Spleen (tissue), 11 donors: ENCODE results near the gene JAZF1. TPM values are rescaled to one million over a fixed set of nuclear protein-coding genes. Genes with fewer than 3 reads are reported as not detected.

Experiments used
- DNase-seq: peaks from one replicate; pipeline ENCODE4 v3.0.0-alpha.2; 2020
- H3K27ac ChIP-seq, 8 donors: fragments of 200-600 bp; sonication (generic) in 7 of 8; 1 replicate in 4 of 8; 2 replicates in 4 of 8; pipeline versions ENCODE4 v1.5.0 to v1.8.0; 2016 to 2021; ENCODE audit warnings: inconsistent platforms in 4 of 8, mild to moderate bottlenecking in 4 of 8, moderate library complexity in 1 of 8
- H3K27me3 ChIP-seq, 7 donors: fragments of 200-600 bp; sonication (generic) in 6 of 7; replicated peaks in 1 of 7; 1 replicate in 4 of 7; 2 replicates in 3 of 7; pipeline versions ENCODE4 v1.5.0 to v1.8.0; 2016 to 2021; ENCODE audit warnings: inconsistent platforms in 3 of 7, mild to moderate bottlenecking in 1 of 7
- H3K36me3 ChIP-seq, 6 donors: fragments of 200-600 bp; sonication (generic) in 5 of 6; 1 replicate in 4 of 6; 2 replicates in 2 of 6; pipeline versions ENCODE4 v1.5.0 to v1.8.0; 2016 to 2021; ENCODE audit warnings: inconsistent platforms in 2 of 6
- H3K4me1 ChIP-seq, 6 donors: fragments of 200-600 bp; sonication (generic) in 5 of 6; 1 replicate in 3 of 6; 2 replicates in 3 of 6; pipeline versions ENCODE4 v1.5.0 to v1.8.0; 2016 to 2021; ENCODE audit warnings: inconsistent platforms in 3 of 6
- H3K4me3 ChIP-seq, 8 donors: fragments of 200-600 bp; sonication (generic) in 7 of 8; 1 replicate in 4 of 8; 2 replicates in 4 of 8; pipeline versions ENCODE4 v1.5.0 to v1.8.0; 2016 to 2021; ENCODE audit warnings: inconsistent platforms in 4 of 8, mild to moderate bottlenecking in 4 of 8, moderate library complexity in 2 of 8
- H3K9me3 ChIP-seq, 8 donors: fragments of 200-600 bp; sonication (generic) in 7 of 8; 1 replicate in 4 of 8; 2 replicates in 4 of 8; pipeline versions ENCODE4 v1.5.0 to v1.8.0; 2016 to 2021; ENCODE audit warnings: inconsistent platforms in 4 of 8
- POLR2A ChIP-seq, 3 donors: fragments of 450-650 bp; IDR thresholded peaks; one replicate each; pipeline ENCODE4 v1.5.1; 2017; ENCODE audit warnings: antibody characterized with exemption in 3 of 3, mild to moderate bottlenecking in 1 of 3
- POLR2AphosphoS5 ChIP-seq, 3 donors: sonication (generic); formaldehyde crosslinking; IDR thresholded peaks; one replicate each; pipeline ENCODE4 v1.5.1; 2017; ENCODE audit warnings: antibody characterized with exemption in 3 of 3
- WGBS, 5 donors: extraction: QIAGEN DNeasy Blood & Tissue Kit in 3 of 5; methylation state at CpG; one replicate each; pipeline versions ENCODE4 v1.1.5 to v1.1.7; 2013 to 2018; 5-methylcytosine and 5-hydroxymethylcytosine counted together
- intact Hi-C: fragments of 100-400 bp; cut with DNase I; formaldehyde crosslinking; loops from one replicate; pipeline ENCODE4 v1.15.0; 2023; ENCODE audit warnings: low total_unique reads
- polyA plus RNA-seq, 3 donors: library from polyadenylated mRNA; stranded (reverse); fragments of 200-250 nt; gene quantifications; one replicate each; pipeline ENCODE4 v1.2.1, GENCODE V29; 2013
- total RNA-seq, 7 donors: library from RNA; depleted of rRNA in 3 of 7; stranded (reverse); fragments of >200 nt in 3 of 7; fragmentation: NEBNext Ultra II Directional in 4 of 7; extraction: Animal tissue kit (Norgen Biotek cat#: 25700) in 4 of 7; gene quantifications; one replicate each; pipeline versions ENCODE4 v1.1.0 to v1.2.1, GENCODE V29; 2016 to 2021
- TF ChIP-seq, protein P1 (sequence below), 11 experiments: fragments of 200-600 bp in 7 of 11; fragments of 450-650 bp in 4 of 11; sonication (generic) in 4 of 11; IDR thresholded peaks in 8 of 11; conservative IDR thresholded peaks in 3 of 11; 1 replicate in 7 of 11; 2 replicates in 4 of 11; pipeline versions ENCODE4 v1.4.0 to v1.8.0; 2016 to 2021; ENCODE audit warnings: antibody characterized with exemption in 11 of 11, inconsistent platforms in 4 of 11, mild to moderate bottlenecking in 1 of 11
- donor health status: healthy with polysubstance abuse.
- donor health status: DM: no; HTN: no; CAD: no; lungs with moderate emphysema.
- donor health status: DM: no; HTN: no; CAD: no.
- donor health status: Bipolar disorder and iron deficiency.
- donor health status: healthy.
- donor health status: DM: no; HTN: no; CAD: no.
- donor health status: DM: yes; HTN: yes; CAD: no.

The JAZF1 gene
- total and polyA plus RNA-seq, 10 donors = 13.5 to 33.8 (median 24.7) TPM

DNA sequence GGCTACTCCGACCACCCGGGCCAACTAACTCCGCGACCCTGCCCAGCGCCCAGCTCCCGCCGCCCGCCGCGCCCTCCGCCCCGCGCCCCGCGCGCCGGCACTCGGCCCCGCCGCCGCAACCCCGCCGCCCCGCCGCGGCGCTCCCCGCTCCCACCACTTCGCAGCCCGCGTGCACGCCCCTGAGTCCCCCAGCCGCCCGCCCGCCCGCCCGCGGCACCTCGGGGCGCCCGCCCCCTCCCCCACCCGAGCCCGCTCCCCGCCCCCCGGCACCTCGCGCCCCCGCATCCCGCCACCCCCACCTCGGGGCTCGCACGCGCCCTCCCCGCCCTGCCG is 598 bp downstream of the JAZF1 start:
- peaks cover 18 to 78% (median 59%) of the 10 kb centered on the region in 6 donors for H3K4me1 ChIP-seq
- H3K27ac ChIP-seq = peak overlapping the region; percentile 60 to 93 (median 88)
- intact Hi-C loops = no loop called here

DNA sequence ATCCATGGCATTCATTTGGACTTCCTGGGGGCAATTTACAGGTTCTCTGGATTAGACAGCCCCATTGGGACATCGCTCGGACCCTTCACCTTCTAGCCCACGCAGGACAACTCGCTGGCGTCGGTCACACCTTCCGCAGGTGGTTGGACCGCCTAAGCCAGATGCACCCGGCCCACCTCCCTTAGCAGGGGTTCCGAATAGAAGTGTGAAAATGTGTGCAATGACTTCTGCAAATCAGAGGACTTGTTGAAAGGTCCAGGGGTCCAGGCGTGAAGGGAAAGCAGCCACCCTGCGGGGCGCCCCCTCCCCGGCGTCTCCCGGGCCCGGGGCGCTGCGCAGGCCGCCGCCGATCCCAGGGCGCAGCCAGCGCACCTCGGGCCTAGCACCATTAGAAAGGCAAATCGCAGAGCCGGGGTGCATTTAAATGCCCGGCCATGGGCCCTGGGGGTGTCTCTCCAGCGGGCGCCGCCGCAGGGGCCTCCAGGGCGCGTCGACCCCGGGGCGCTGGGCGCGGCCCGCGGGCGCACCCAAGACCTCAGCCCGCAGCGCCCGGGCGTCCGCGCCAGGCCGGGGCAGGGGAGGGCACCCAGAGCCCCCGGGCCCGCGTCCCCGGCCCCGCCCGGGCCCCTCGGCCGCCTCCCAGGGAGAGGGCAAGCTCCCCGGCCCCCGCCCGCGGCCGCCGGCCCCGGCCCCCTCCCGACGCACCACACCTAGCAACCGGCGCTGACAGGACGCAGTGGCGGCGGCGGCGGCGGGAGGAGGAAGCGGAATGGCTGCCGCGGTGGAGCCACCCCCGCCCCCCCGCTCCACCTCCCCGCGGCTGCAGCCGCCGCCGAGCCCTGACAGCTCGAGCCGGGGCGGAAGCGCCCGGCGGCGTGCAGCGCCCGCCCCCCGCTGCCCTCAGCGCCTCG is 1.2 kb downstream of the JAZF1 start:
- no peaks in the 10 kb centered on the region for H3K27me3 ChIP-seq
- no peak for TF ChIP-seq POLR2A (IDR thresholded peaks at IDR 0.05)
- peak; percentile 51 to 70 (median 60) for TF ChIP-seq POLR2AphosphoS5 (IDR thresholded peaks at IDR 0.05)
- TF ChIP-seq, protein P1, sequence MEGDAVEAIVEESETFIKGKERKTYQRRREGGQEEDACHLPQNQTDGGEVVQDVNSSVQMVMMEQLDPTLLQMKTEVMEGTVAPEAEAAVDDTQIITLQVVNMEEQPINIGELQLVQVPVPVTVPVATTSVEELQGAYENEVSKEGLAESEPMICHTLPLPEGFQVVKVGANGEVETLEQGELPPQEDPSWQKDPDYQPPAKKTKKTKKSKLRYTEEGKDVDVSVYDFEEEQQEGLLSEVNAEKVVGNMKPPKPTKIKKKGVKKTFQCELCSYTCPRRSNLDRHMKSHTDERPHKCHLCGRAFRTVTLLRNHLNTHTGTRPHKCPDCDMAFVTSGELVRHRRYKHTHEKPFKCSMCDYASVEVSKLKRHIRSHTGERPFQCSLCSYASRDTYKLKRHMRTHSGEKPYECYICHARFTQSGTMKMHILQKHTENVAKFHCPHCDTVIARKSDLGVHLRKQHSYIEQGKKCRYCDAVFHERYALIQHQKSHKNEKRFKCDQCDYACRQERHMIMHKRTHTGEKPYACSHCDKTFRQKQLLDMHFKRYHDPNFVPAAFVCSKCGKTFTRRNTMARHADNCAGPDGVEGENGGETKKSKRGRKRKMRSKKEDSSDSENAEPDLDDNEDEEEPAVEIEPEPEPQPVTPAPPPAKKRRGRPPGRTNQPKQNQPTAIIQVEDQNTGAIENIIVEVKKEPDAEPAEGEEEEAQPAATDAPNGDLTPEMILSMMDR (IDR thresholded peaks at IDR 0.05 in 8 of 11, conservative IDR thresholded peaks at IDR 0.05 in 3 of 11) = peak in 1 of 11 experiments; percentile 12
- peak; percentile 97 for DNase-seq
- 2 to 6% (median 4%) methylated on average over 15 to 96 of the region's 96 CpGs for WGBS, 5 donors
- H3K27ac ChIP-seq = peak overlapping the region; percentile 60 to 93 (median 88)
- intact Hi-C loops = no loop called here
- no peaks in the 10 kb centered on the region for H3K36me3 ChIP-seq
- no peaks in the 10 kb centered on the region for H3K9me3 ChIP-seq
- peaks cover 18 to 80% (median 60%) of the 10 kb centered on the region in 6 donors for H3K4me1 ChIP-seq
- H3K4me3 ChIP-seq = peak overlapping the region; percentile 56 to 86 (median 77)

More for the DNA sequence above, 598 bp downstream of the JAZF1 start:
- Histone ChIP-seq H3K4me3 (peak overlapping the region; percentile 43 to 86 (median 77)), H3K36me3 (no peaks in the 10 kb centered on the region), H3K27me3 (no peaks in the 10 kb centered on the region), H3K9me3 (no peaks in the 10 kb centered on the region)
- WGBS, 5 donors = 0 to 1% (median 0%) methylated on average over 1 to 53 of the region's 55 CpGs; no CpG with 5 or more reads in 1 of the 5 donors
- DNase-seq = no peak
- TF ChIP-seq POLR2AphosphoS5 (IDR thresholded peaks at IDR 0.05) (no peak), POLR2A (IDR thresholded peaks at IDR 0.05) (no peak)
- TF ChIP-seq, protein P1 (IDR thresholded peaks at IDR 0.05 in 8 of 11, conservative IDR thresholded peaks at IDR 0.05 in 3 of 11) = no peak

DNA sequence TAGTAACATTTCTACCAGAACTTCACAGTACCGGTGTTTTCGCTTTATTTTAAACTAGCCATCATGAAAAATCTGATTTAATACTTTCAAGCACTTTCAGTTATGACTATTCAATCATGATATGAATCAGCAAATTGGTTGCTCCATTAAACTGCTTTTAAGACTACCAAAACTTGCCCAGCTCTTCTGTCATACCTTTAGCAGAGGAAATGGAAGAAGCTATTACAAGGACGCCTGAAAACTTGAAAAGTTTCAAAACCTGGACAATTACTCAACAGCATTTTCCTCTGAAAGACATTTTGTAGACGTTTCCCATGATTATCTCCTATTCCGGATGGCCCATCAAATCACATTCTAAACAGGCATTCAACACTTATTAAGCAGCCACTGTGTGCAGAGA is 2.0 kb downstream of the JAZF1 start:
- no peak for DNase-seq
- H3K27me3 ChIP-seq = no peaks in the 10 kb centered on the region
- peaks cover 18 to 81% (median 60%) of the 10 kb centered on the region in 6 donors for H3K4me1 ChIP-seq
- TF ChIP-seq POLR2A (IDR thresholded peaks at IDR 0.05) (no peak), POLR2AphosphoS5 (IDR thresholded peaks at IDR 0.05) (no peak)
- TF ChIP-seq, protein P1 (IDR thresholded peaks at IDR 0.05 in 8 of 11, conservative IDR thresholded peaks at IDR 0.05 in 3 of 11) = no peak
- H3K36me3 ChIP-seq = no peaks in the 10 kb centered on the region
- H3K27ac ChIP-seq = peak overlapping the region; percentile 60 to 93 (median 88)
- peak overlapping the region in 7 of 8 donors; percentile 57 to 86 (median 80) for H3K4me3 ChIP-seq
- intact Hi-C loops = no loop called here
- 40 to 64% (median 47%) methylated on average over 5 of the region's 5 CpGs for WGBS, 5 donors
- H3K9me3 ChIP-seq = no peaks in the 10 kb centered on the region

DNA sequence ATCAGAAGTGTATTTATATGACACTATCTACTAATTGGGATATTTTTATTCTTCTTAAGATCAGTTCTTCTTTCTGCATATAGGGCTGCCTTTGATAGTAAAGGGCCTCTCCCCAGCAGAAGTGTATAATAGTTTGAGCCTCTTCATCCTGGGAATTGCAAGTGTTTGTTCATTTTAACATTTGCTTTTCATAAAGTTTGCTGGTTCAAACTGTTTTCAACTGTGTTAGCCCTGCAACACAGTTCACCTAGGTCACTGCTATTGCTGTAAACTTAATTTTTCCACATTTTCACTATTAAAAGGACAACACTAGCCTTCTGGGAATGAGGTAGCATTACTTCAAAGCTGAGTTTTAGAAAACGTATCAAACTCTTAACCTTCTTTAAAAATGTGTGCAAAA is 2.8 kb downstream of the JAZF1 start:
- Histone ChIP-seq H3K36me3 (no peaks in the 10 kb centered on the region), H3K27ac (peak overlapping the region in 2 of 8 donors; percentile 3 to 22), H3K4me1 (peaks cover 18 to 81% (median 55%) of the 10 kb centered on the region in 6 donors), H3K27me3 (no peaks in the 10 kb centered on the region), H3K9me3 (no peaks in the 10 kb centered on the region), H3K4me3 (no peak overlapping the region)
- WGBS, 5 donors = 80 to 90% (median 86%) methylated on average over 1 of the region's 1 CpG
- TF ChIP-seq, protein P1 (IDR thresholded peaks at IDR 0.05 in 8 of 11, conservative IDR thresholded peaks at IDR 0.05 in 3 of 11) = no peak
- TF ChIP-seq POLR2A (IDR thresholded peaks at IDR 0.05) = no peak
- TF ChIP-seq POLR2AphosphoS5 (IDR thresholded peaks at IDR 0.05) = no peak
- DNase-seq = no peak
- intact Hi-C loops = no loop called here
